HG02588 (cell line): Measurements from ENCODE around the gene LMNB1.
"Not testable (repeated sequence)": the region's sequence is repeated elsewhere in the genome, so short reads cannot be mapped to it uniquely, and the experiment has no call there.

Experiments
- ATAC-seq: cut with Tn5 transposase; IDR thresholded peaks from one replicate; pipeline ENCODE4 v1.9.1; 2021; ENCODE audit warnings: mild to moderate bottlenecking, moderate library complexity; ENCODE audit not compliant: unreplicated experiment

The LMNB1 gene

GRCh38 chr5:126853541-126854307 lies 76.8 kb downstream of the LMNB1 start:
- not testable (repeated sequence) for ATAC-seq

- no peak for ATAC-seq
Measured at GRCh38 chr5:126854526-126855110, 77.7 kb downstream of the LMNB1 start.

DNA sequence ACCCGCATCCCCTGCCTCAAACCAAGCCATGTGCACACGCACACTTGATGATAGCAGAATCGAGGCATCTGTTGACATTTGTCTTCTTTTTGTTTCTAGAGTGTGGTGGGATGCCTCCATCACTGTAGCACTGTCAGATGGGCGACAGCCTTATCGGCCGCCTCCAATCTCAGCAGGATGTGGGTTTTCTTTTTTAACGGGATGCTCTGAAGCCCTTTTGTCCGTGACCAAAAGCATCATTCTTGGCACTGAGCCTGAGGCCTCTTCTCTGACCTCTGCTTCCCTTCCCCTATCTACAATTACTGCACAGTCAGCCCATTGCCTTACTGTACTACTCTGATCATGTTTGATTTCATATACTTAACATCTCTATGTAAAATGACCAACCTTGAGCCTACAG lies 78.3 kb downstream of the LMNB1 start:
- ATAC-seq: no peak

DNA sequence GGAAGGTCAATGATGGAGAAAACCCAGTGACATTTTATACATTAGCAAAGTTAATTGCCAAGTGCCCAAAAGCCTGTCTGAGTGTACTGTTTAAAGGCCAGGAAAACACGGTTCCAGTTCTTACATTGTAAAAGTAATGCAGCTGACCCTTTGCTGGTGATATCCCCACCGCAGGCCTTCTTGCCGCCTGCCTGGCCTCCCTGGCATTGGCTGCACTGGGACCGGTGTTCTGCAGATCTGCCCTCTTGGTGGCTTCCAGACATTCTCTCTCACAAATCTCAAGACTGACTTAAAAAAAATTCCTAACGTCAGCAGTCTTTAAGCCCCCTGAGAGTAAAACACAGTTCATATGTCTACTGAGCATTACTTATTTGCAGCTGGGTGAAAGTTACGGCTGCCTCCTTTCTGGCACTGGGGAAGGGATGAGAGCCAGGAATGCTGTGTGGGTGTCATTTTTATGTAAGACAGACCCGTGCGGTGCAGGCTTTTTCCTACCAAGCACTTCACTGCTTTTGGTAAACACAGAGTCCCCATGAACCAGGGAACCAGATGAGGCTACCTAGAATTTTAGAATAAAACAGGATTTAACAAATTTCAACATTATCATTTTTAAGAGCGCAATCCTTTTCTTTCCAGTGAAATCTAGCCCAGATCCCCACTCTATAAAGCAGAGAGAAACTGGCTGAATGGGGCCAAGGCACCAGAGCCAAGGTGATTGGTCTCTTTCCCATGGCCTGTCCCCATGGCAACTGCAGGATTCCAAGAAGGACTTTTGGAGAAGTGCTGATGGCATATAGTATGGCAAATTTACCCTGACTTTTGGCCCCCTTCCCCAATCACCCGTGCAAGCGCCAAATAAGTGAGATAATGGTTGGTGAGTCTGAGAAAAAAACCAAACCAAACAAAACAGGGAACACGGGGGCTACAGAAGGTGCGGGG lies 80.8 kb downstream of the LMNB1 start:
- no peak for ATAC-seq

DNA sequence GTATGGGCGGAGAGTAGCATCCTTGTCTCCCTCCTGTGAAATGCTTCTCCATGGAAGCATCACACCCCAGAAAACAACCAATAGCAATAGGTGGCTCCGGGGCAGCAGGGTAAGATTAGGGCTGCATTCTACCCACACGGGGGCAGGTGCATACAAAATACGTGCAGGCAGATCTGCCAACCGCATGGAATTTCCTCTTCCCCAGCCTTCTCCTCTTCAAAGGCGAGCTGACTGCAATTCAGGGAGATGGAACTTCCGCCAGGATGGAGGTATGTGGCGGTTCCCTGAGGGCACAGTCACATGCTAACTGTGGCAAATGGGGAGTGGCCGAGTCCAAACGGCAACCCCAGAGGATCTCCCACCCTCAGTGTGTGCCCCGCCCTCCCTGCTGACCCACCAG lies 81.5 kb downstream of the LMNB1 start:
- no peak for ATAC-seq

DNA sequence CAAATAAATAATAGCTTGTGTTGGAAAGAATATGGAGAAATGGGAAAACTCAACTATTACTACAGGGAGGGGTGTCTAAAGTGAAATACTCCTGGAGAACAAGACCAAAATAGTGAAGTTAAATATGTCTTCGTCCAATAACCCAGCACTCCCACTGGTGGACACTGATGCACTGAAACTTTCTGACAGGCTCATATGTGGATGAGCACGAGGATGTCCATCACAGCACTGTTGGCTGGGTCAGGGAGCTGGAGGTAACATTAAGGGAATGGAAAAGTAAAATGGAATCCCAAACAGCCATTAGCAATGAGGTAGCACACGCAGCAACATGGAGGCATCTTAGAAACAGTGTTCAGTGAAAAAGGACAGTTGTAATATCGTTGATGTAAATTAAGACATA lies 86.5 kb downstream of the LMNB1 start:
- ATAC-seq: no peak

DNA sequence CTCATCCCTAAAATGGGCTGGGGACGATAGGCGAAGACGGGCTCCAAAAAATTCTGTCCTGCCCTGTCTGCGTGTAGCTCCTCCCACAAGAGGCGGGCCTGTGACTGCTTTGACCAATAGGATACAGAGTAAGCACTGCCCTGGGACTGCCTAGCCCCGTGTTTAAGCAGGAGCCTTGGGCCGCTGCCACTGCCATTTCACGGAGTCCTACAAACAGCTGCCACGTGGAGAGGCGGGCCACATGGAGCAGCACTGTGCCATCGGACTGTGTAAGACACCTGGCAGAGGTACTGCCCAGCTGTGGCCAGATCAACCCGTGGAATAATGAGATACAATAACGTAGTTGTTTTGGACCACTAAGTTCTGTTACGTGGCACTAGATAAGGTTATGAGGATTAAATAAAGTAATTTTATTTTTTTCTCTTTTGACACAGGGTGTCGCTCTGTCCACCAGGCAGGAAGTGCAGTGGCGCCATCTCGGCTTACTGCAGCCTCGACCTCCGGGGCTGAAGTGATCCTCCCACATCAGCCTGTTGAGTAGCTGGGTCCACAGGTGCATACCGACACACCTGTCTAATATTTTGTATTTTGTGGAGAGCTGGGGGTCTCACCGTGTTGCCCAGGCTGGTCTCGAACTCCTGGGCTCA lies 87.2 kb downstream of the LMNB1 start:
- no peak for ATAC-seq

DNA sequence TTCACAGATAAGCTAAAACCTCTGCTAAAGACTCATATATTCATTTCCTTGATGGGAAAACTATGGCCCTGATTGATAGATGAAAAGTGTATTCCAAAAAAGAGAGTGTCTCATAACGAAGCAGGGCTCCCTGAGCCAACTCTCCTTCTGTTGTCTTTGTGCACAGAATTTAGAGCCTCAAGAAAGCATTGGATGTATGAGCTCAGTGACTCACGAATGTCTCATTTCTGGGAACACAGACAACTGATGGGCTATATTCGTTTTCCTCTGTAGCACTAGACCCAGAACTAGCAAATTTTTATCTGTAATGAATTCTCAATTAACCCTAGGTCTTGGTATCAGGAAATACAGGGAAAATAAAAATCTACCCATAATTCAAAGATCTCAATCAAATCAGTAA lies 88.4 kb downstream of the LMNB1 start:
- no peak for ATAC-seq

DNA sequence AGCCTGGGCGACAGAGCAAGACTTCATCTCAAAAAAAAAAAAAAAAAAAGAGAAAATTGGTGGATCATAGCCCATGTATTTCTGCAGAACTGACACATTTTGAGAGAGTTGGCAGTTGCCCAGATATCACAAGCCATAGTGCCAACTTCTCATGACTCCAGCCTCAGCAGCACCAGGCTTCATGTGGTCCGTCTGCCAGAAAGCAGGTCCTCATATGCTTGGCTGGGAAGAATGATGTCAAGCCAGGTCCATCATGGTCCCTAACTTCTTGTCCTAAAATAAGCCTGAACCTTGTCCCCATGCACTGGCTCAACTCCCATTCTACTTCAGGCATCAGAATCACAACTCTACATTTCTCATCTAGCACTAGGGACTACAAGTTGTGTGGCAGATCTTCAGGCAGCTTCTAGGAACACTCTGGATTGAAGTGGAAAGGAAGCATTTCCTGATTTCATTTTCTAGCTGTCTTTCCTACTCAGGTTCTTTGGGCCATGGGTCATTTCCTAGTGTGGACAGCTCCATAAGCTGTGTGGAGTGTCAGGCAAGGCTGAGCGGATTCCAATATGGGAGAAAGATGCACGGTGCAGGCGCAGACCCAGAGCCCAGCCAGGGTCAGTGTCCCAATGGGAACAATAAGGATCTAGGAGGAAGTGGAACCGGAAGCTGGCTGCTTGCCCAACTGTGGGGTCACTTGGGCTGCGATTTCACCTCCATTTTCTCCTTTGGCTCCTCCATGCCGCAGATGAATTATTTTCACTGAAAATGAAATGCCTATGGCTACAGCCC lies 90.1 kb downstream of the LMNB1 start:
- ATAC-seq: no peak

GRCh38 chr5:126868338-126869004 lies 91.5 kb downstream of the LMNB1 start:
- ATAC-seq: no peak

DNA sequence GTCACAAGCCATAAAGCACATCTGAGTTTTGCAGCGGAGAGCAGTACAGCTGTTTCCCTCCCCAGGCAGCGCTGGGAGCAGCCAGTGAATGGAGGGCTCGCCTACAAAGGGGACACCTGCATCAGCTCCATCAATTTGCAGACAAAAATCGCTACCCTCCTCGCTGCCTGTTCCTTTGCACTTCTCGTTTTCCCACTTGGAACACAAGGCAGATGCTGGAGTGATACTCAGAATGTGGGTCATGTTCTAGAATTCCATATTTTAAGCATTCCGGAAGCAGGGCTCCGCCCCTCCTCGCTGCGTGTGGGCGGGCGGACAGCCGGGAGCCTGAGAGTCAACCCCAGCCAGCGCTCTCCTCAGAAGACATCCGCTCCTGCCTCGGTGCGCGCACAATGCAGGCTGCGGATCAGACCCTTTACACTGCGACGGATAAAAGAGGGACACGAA lies 92.1 kb downstream of the LMNB1 start:
- ATAC-seq: no peak

GRCh38 chr5:126871441-126871840 lies 94.5 kb downstream of the LMNB1 start:
- no peak for ATAC-seq

DNA sequence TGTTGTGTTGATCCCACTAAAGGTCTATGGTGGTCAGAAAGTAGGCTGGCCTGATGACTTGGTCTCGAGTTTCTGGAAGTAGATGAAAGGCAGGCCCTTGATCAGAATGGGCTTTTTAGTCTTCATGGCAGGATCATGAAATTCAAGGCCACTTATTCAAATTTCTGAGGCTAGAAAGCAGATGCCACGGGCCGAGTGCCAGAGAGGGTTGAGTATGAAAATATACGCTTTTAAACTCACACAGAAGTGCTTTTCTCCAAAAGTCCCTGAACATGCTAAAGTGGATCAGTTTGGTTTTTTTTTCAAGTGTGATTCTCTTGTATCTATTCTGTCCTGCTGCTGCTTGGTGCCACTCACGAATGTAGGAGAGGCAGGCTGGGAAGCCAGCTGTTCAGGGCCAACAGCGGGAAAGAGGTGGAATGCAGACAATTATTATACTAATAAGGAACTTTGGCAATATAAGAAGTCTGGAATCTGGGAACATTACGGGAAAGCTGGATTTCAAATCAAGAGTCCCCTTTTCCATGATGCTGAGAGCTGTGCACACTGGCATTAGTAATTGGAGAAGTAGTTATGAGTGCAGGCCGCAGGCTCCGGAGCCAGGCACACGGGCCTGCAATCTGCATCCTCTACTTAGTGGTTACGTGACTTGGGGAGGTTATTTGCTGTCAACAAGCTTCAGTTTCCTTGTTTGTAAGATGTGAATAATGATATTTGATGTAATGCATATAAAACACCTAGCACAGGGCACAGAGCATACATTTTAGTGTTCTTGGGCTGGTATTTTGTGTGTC lies 95.8 kb downstream of the LMNB1 start:
- ATAC-seq: no peak

GRCh38 chr5:126875303-126875785 lies 98.4 kb downstream of the LMNB1 start:
- no peak for ATAC-seq

- ATAC-seq: no peak
Measured at GRCh38 chr5:126877602-126878001, 100.7 kb downstream of the LMNB1 start.

GRCh38 chr5:126878085-126878484 lies 101.1 kb downstream of the LMNB1 start:
- no peak for ATAC-seq

DNA sequence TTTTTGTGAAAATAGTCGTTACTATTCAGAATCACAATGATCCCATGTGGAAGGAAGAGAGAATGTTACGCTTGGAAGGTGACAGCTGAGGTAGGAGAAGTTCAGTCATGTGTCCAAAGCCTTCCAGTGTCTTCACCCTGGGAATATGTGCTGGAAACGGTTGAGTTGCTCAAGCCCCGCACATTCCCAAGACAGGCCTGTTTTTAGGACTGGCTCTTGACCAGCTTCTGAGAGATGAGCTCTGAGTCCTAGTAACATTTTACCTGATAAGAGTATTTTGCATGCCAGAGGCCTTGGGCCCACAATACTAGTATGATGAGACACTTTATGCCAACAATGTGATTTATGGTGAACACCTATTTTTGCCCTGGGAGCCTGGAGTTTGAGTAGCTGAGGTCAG lies 101.7 kb downstream of the LMNB1 start:
- no peak for ATAC-seq

- no peak for ATAC-seq
Measured at GRCh38 chr5:126881821-126882600, 105.1 kb downstream of the LMNB1 start.
